AG08395 (cell line): ENCODE data around the gene MYRIP.
A peak's percentile ranks its signal among the peaks of the same experiment; 100 is the strongest.
"Not testable (repeated sequence)": the region's sequence is repeated elsewhere in the genome, so short reads cannot be mapped to it uniquely, and the experiment has no call there.

Experiments
- DNase-seq: peaks from one replicate; pipeline ENCODE4 v3.0.0; 2012; ENCODE audit warnings: mixed read lengths, low spot score

The MYRIP gene

GRCh38 chr3:40129981-40130380 is 320.6 kb downstream of the MYRIP start:
- DNase-seq = no peak

- no peak for DNase-seq
These were observed 321.3 kb downstream of the MYRIP start for GRCh38 chr3:40130721-40131120.

GRCh38 chr3:40133886-40134575 is 324.6 kb downstream of the MYRIP start:
- DNase-seq = not testable (repeated sequence)

- peak; percentile 23 for DNase-seq
These were observed 328.3 kb downstream of the MYRIP start for GRCh38 chr3:40137591-40138295.

GRCh38 chr3:40143283-40144090 is 334.1 kb downstream of the MYRIP start:
- DNase-seq = peak; percentile 36

GRCh38 chr3:40148827-40149226 is 339.4 kb downstream of the MYRIP start:
- DNase-seq = no peak

GRCh38 chr3:40152482-40153133 is 343.2 kb downstream of the MYRIP start:
- no peak for DNase-seq

GRCh38 chr3:40160933-40161332 is 351.5 kb downstream of the MYRIP start:
- no peak for DNase-seq

- no peak for DNase-seq
These were observed 353.2 kb downstream of the MYRIP start for GRCh38 chr3:40162616-40163015.

GRCh38 chr3:40166997-40167396 is 357.6 kb downstream of the MYRIP start:
- DNase-seq = no peak

- no peak for DNase-seq
These were observed 358.5 kb downstream of the MYRIP start for GRCh38 chr3:40167958-40168357.

GRCh38 chr3:40169983-40170382 is 360.6 kb downstream of the MYRIP start:
- DNase-seq = no peak

GRCh38 chr3:40170395-40170794 is 361.0 kb downstream of the MYRIP start:
- DNase-seq = no peak

- no peak for DNase-seq
These were observed 363.2 kb downstream of the MYRIP start for GRCh38 chr3:40172560-40172959.

GRCh38 chr3:40173227-40173721 is 363.9 kb downstream of the MYRIP start:
- DNase-seq = no peak

- no peak for DNase-seq
These were observed 368.7 kb downstream of the MYRIP start for GRCh38 chr3:40178012-40178594.

- DNase-seq = peak; percentile 65
These were observed 369.6 kb downstream of the MYRIP start for GRCh38 chr3:40179016-40179415.

GRCh38 chr3:40181182-40181581 is 371.8 kb downstream of the MYRIP start:
- no peak for DNase-seq

- DNase-seq = no peak
These were observed 375.8 kb downstream of the MYRIP start for GRCh38 chr3:40185029-40185695.

- DNase-seq = no peak
These were observed 377.1 kb downstream of the MYRIP start for GRCh38 chr3:40186508-40186907.

GRCh38 chr3:40187945-40188344 is 378.5 kb downstream of the MYRIP start:
- DNase-seq = no peak
